ENCODE data around the gene PIK3R3.

Gene PIK3R3

GRCh38 chr1:46102769-46103476, 29.5 kb downstream of the PIK3R3 start:
- Histone ChIP-seq H4K20me1 (ENCODE audit: insufficient read depth, low read length, poor library complexity, severe bottlenecking) (peaks cover 55% of the 10 kb centered on the region), H3K9me2 (replicated peaks; ENCODE audit: low read depth, low read length) (no peaks in the 10 kb centered on the region), H3K27me3 (ENCODE audit: insufficient read depth, low read length, poor library complexity, severe bottlenecking) (no peaks in the 10 kb centered on the region), H3F3A (ENCODE audit: low read depth) (no peaks in the 10 kb centered on the region), H2AFZ (ENCODE audit: low read length) (no peak overlapping the region), H3K4me2 (ENCODE audit: low read depth, low read length, poor library complexity, severe bottlenecking) (no peak overlapping the region), H3K9ac (ENCODE audit: low read depth, low read length, poor library complexity, severe bottlenecking) (no peak overlapping the region), H3K9me3 (ENCODE audit: insufficient read depth, low read depth, low read length) (no peaks in the 10 kb centered on the region), H3K79me2 (ENCODE audit: insufficient read depth, low read length) (peaks cover 99% of the 10 kb centered on the region), H3K4me3 (ENCODE audit: low read length, poor library complexity, severe bottlenecking) (no peak overlapping the region), H3K36me3 (ENCODE audit: insufficient read depth, low read length) (peaks cover 25% of the 10 kb centered on the region; the same call in 1 of the 2 replicates), H3K4me1 (ENCODE audit: insufficient read depth, low read length, poor library complexity, severe bottlenecking) (no peaks in the 10 kb centered on the region)
- no peak for TF ChIP-seq EZH2phosphoT487 (IDR thresholded peaks at IDR 0.05; ENCODE audit: borderline replicate concordance)
- TF ChIP-seq, protein P1, sequence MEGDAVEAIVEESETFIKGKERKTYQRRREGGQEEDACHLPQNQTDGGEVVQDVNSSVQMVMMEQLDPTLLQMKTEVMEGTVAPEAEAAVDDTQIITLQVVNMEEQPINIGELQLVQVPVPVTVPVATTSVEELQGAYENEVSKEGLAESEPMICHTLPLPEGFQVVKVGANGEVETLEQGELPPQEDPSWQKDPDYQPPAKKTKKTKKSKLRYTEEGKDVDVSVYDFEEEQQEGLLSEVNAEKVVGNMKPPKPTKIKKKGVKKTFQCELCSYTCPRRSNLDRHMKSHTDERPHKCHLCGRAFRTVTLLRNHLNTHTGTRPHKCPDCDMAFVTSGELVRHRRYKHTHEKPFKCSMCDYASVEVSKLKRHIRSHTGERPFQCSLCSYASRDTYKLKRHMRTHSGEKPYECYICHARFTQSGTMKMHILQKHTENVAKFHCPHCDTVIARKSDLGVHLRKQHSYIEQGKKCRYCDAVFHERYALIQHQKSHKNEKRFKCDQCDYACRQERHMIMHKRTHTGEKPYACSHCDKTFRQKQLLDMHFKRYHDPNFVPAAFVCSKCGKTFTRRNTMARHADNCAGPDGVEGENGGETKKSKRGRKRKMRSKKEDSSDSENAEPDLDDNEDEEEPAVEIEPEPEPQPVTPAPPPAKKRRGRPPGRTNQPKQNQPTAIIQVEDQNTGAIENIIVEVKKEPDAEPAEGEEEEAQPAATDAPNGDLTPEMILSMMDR (conservative IDR thresholded peaks at IDR 0.05; ENCODE audit: low read length), result no peak

- Histone ChIP-seq H3F3A (ENCODE audit: low read depth) (no peaks in the 10 kb centered on the region), H3K4me3 (ENCODE audit: low read length, poor library complexity, severe bottlenecking) (no peak overlapping the region), H3K9me2 (replicated peaks; ENCODE audit: low read depth, low read length) (no peaks in the 10 kb centered on the region), H3K4me1 (ENCODE audit: insufficient read depth, low read length, poor library complexity, severe bottlenecking) (peaks cover 4% of the 10 kb centered on the region), H4K20me1 (ENCODE audit: insufficient read depth, low read length, poor library complexity, severe bottlenecking) (peaks cover 71% of the 10 kb centered on the region), H3K4me2 (ENCODE audit: low read depth, low read length, poor library complexity, severe bottlenecking) (no peak overlapping the region), H3K27me3 (ENCODE audit: insufficient read depth, low read length, poor library complexity, severe bottlenecking) (no peaks in the 10 kb centered on the region), H3K9ac (ENCODE audit: low read depth, low read length, poor library complexity, severe bottlenecking) (no peak overlapping the region), H3K36me3 (ENCODE audit: insufficient read depth, low read length) (peaks cover 21% of the 10 kb centered on the region; the same call in 1 of the 2 replicates), H3K79me2 (ENCODE audit: insufficient read depth, low read length) (peaks cover 99% of the 10 kb centered on the region), H3K9me3 (ENCODE audit: insufficient read depth, low read depth, low read length) (no peaks in the 10 kb centered on the region), H2AFZ (ENCODE audit: low read length) (no peak overlapping the region)
- no peak for TF ChIP-seq EZH2phosphoT487 (IDR thresholded peaks at IDR 0.05; ENCODE audit: borderline replicate concordance)
- TF ChIP-seq, protein P1 (conservative IDR thresholded peaks at IDR 0.05; ENCODE audit: low read length), result no peak
Measured at GRCh38 chr1:46099215-46099614, 33.2 kb downstream of the PIK3R3 start.

DNA sequence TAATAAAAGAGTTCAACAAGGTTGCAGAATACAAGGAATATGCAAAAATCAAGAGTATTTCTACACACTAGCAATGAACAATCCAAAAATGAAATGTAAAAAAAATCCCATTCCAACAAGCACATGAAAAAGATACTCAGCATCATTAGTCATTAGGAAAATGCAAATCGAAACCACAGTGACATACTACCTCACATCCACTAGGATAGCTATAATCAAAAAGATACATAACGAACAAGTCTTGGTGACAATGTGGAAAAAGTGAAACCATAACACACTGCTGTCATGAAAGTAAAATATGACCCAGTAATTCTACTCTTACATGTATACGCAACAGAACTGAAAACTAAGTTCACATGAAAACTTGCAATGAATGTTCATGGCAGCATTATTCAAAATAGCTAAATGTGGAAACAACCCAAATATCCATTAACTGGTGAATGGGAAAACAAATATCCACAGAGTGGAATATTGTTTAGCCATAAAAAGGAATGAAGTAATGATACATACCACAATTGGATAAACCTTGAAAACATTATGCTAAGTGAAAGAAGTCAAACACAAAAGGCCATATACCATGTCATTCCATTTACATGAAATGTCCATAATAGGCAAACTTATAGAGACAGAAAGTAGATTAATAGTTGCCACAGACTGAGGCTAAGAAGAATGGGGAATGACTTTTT, 34.3 kb downstream of the PIK3R3 start:
- TF ChIP-seq, protein P1 (conservative IDR thresholded peaks at IDR 0.05; ENCODE audit: low read length), result no peak
- no peak for TF ChIP-seq EZH2phosphoT487 (IDR thresholded peaks at IDR 0.05; ENCODE audit: borderline replicate concordance)

More for the DNA sequence above, 34.3 kb downstream of the PIK3R3 start:
- Histone ChIP-seq H3K27me3 (ENCODE audit: insufficient read depth, low read length, poor library complexity, severe bottlenecking) (no peaks in the 10 kb centered on the region), H3K9ac (ENCODE audit: low read depth, low read length, poor library complexity, severe bottlenecking) (no peak overlapping the region), H3K4me3 (ENCODE audit: low read length, poor library complexity, severe bottlenecking) (no peak overlapping the region), H4K20me1 (ENCODE audit: insufficient read depth, low read length, poor library complexity, severe bottlenecking) (peaks cover 78% of the 10 kb centered on the region), H3K4me1 (ENCODE audit: insufficient read depth, low read length, poor library complexity, severe bottlenecking) (peaks cover 4% of the 10 kb centered on the region), H3K9me3 (ENCODE audit: insufficient read depth, low read depth, low read length) (no peaks in the 10 kb centered on the region), H3K4me2 (ENCODE audit: low read depth, low read length, poor library complexity, severe bottlenecking) (no peak overlapping the region), H3F3A (ENCODE audit: low read depth) (no peaks in the 10 kb centered on the region), H3K79me2 (ENCODE audit: insufficient read depth, low read length) (peaks cover 99% of the 10 kb centered on the region), H2AFZ (ENCODE audit: low read length) (no peak overlapping the region), H3K9me2 (replicated peaks; ENCODE audit: low read depth, low read length) (no peaks in the 10 kb centered on the region), H3K36me3 (ENCODE audit: insufficient read depth, low read length) (peaks cover 21% of the 10 kb centered on the region; the same call in 1 of the 2 replicates)

Data from Loucy (cell line).